Colonic mucosa (tissue), 4 donors: ENCODE measurements around the gene PPP1R13L. TPM values are rescaled to one million over a fixed set of nuclear protein-coding genes. Genes with fewer than 3 reads are reported as not detected.

Source experiments
- DNase-seq: peaks from one replicate; pipeline ENCODE4 v3.0.0-alpha.2; 2020
- H3K27ac ChIP-seq: fragments of 200-600 bp; one replicate; pipeline ENCODE4 v1.8.0; 2021
- H3K27me3 ChIP-seq: fragments of 200-600 bp; one replicate; pipeline ENCODE4 v1.8.0; 2021
- H3K36me3 ChIP-seq: fragments of 200-600 bp; one replicate; pipeline ENCODE4 v1.8.0; 2021
- H3K4me1 ChIP-seq: fragments of 200-600 bp; one replicate; pipeline ENCODE4 v1.8.0; 2021; ENCODE audit warnings: mild to moderate bottlenecking
- H3K4me3 ChIP-seq: fragments of 200-600 bp; one replicate; pipeline ENCODE4 v1.8.0; 2021
- H3K9ac ChIP-seq, 2 donors: one replicate each; pipeline ENCODE4 v1.7.0; 2013; ENCODE audit warnings: control low read depth in 2 of 2, low read depth in 2 of 2, low read length in 2 of 2
- H3K9me3 ChIP-seq: fragments of 200-600 bp; one replicate; pipeline ENCODE4 v1.8.0; 2021
- CTCF ChIP-seq: fragments of 200-600 bp; IDR thresholded peaks from one replicate; pipeline ENCODE4 v1.8.0; 2022; ENCODE audit warnings: antibody characterized with exemption, mild to moderate bottlenecking
- intact Hi-C: fragments of 100-400 bp; cut with DNase I; formaldehyde crosslinking; loops from one replicate; pipeline ENCODE4 v1.14.1; 2022
- total RNA-seq, 2 donors: library from RNA; stranded (reverse); fragmentation: NEBNext Ultra II Directional in 1 of 2; extraction: Animal tissue kit (Norgen Biotek cat#: 25700) in 1 of 2; gene quantifications; one replicate each; pipeline ENCODE4 v1.2.1, GENCODE V29; 2021
- donor health status: healthy.
- donor health status: DM: no; HTN: no; CAD: no.
- donor health status: DM: no; HTN: no; CAD: no.

PPP1R13L gene
- total RNA-seq, 2 donors from 2014 or later, result 25.9 to 46.2 TPM

- no peaks in the 10 kb centered on the region for H3K4me1 ChIP-seq
- no peaks in the 10 kb centered on the region for H3K36me3 ChIP-seq
- DNase-seq, result no peak
- peaks cover 9% of the 10 kb centered on the region for H3K27me3 ChIP-seq
- intact Hi-C loops, result no loop called here
- H3K4me3 ChIP-seq, result peak overlapping the region; percentile 30
- peak overlapping the region; percentile 57 to 61 for H3K9ac ChIP-seq
- H3K9me3 ChIP-seq, result no peaks in the 10 kb centered on the region
- no peak overlapping the region for H3K27ac ChIP-seq
- TF ChIP-seq CTCF, result no peak
Observed at GRCh38 chr19:45428384-45429231, 23.7 kb upstream of the PPP1R13L start.

GRCh38 chr19:45424191-45425058 is 19.6 kb upstream of the PPP1R13L start:
- Histone ChIP-seq H3K9ac (peak overlapping the region; percentile 87 to 98), H3K36me3 (no peaks in the 10 kb centered on the region), H3K27ac (peak overlapping the region; percentile 94), H3K27me3 (peaks cover 9% of the 10 kb centered on the region), H3K4me3 (peak overlapping the region; percentile 33), H3K9me3 (no peaks in the 10 kb centered on the region), H3K4me1 (no peaks in the 10 kb centered on the region)
- peak; percentile 70 for DNase-seq
- intact Hi-C loops, result no loop called here
- no peak for TF ChIP-seq CTCF

- Histone ChIP-seq H3K27ac (peak within 1 kb of the TSS; percentile 94), H3K4me3 (peak within 1 kb of the TSS; percentile 33), H3K27me3 (peaks cover 6% of the 10 kb centered on the region), H3K4me1 (no peaks in the 10 kb centered on the region), H3K9ac (peak within 1 kb of the TSS; percentile 87 to 98), H3K36me3 (no peaks in the 10 kb centered on the region), H3K9me3 (no peaks in the 10 kb centered on the region)
- intact Hi-C loops, result no loop called here
- no peak for DNase-seq
- no peak for TF ChIP-seq CTCF
Observed at GRCh38 chr19:45423589-45424190, 18.8 kb upstream of the PPP1R13L start, which contains the start of gene ERCC1. TSS of gene ERCC1 (minus strand) at chr19:45423917. CDS start at chr19:45423374, 543 bp downstream.

- no peaks in the 10 kb centered on the region for H3K4me1 ChIP-seq
- H3K9me3 ChIP-seq, result no peaks in the 10 kb centered on the region
- peak; percentile 99 for DNase-seq
- H3K27me3 ChIP-seq, result no peaks in the 10 kb centered on the region
- no peaks in the 10 kb centered on the region for H3K36me3 ChIP-seq
- peak overlapping the region; percentile 94 for H3K27ac ChIP-seq
- H3K9ac ChIP-seq, result peak overlapping the region; percentile 87 to 98
- intact Hi-C loops, result no loop called here
- H3K4me3 ChIP-seq, result peak overlapping the region; percentile 33
- no peak for TF ChIP-seq CTCF
Observed at GRCh38 chr19:45423033-45423588, 18.2 kb upstream of the PPP1R13L start.
